VCaP (cell line): ENCODE measurements around the gene CEP295NL.

ENCODE experiments used
- H3K27ac ChIP-seq: fragments of 450-650 bp; 2 replicates; pipeline ENCODE4 v1.5.1; 2017
- CTCF ChIP-seq: fragments of 450-650 bp; conservative IDR thresholded peaks from 2 replicates; pipeline ENCODE4 v1.5.1; 2017; ENCODE audit warnings: mild to moderate bottlenecking, moderate library complexity

CEP295NL gene

GRCh38 chr17:78899361-78900260 lies 3.4 kb downstream of the CEP295NL start:
- TF ChIP-seq CTCF = no peak
- H3K27ac ChIP-seq = no peak overlapping the region

GRCh38 chr17:78898947-78899346 lies 4.1 kb downstream of the CEP295NL start:
- no peak overlapping the region for H3K27ac ChIP-seq
- no peak for TF ChIP-seq CTCF

GRCh38 chr17:78898075-78898836 lies 4.7 kb downstream of the CEP295NL start:
- no peak for TF ChIP-seq CTCF
- H3K27ac ChIP-seq = no peak overlapping the region

GRCh38 chr17:78897664-78898047 lies 5.3 kb downstream of the CEP295NL start:
- H3K27ac ChIP-seq = no peak overlapping the region
- no peak for TF ChIP-seq CTCF

GRCh38 chr17:78896834-78897663 lies 6.0 kb downstream of the CEP295NL start:
- TF ChIP-seq CTCF = no peak
- no peak overlapping the region for H3K27ac ChIP-seq

- H3K27ac ChIP-seq = no peak overlapping the region
Measured at GRCh38 chr17:78896091-78896833, 6.7 kb downstream of the CEP295NL start.

More at GRCh38 chr17:78896091-78896833, 6.7 kb downstream of the CEP295NL start:
- TF ChIP-seq CTCF = no peak
